ENCODE data around the gene SUGCT.

GRCh38 chr7:40826411-40827221, 691.8 kb downstream of the SUGCT start:
- TF ChIP-seq SUZ12 (IDR thresholded peaks at IDR 0.05; ENCODE audit: extremely low read depth, insufficient read depth, insufficient read length): no peak
- TF ChIP-seq ZNF274 (IDR thresholded peaks at IDR 0.05; ENCODE audit: low read depth, low read length): no peak
